Endometrium (tissue), 2 donors: Measurements from ENCODE around the gene ARL5A.

Source experiments
- FAIRE-seq: peaks from 2 replicates; lab custom pipeline; 2012; peaks lifted over from hg19 to GRCh38; lab: Jason Lieb, UNC
- donor health status: control.
- donor health status: control.

The ARL5A gene

DNA sequence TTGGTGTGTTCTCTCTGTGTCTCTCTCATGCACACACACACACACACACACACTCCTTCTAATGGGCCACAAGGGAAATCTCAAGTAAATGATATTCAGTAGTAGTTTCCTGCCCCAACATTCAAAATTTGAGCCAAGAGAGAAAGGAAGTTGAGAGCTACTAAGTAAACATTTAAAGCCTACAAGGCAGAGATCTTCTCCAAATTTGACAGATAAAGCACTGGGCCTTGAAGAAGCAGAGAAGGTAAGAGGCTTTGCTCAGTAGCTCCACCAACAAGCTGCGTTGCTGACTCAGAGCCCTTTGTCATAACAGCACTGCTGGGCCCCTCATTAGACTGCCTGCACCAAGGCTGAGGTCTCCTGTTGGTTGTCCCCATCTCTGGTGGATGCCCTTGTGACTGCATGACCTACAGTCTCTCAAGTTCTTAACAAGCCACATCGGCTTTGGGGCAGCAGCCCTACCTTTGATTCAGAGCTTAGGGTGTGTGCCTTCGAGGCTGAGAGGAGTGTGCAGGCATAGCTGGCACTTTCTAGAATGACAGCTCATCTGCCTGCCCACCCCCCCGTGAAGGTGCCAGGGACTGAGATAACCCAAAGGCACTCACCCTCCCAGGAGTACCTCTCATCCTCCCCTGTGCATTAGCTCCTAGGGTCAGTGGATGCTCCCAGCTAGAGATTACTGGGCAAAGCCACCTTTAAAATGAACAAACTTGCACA lies 61.6 kb downstream of the ARL5A start:
- no peak for FAIRE-seq

GRCh38 chr2:151765760-151766410 lies 62.3 kb downstream of the ARL5A start:
- FAIRE-seq = no peak

DNA sequence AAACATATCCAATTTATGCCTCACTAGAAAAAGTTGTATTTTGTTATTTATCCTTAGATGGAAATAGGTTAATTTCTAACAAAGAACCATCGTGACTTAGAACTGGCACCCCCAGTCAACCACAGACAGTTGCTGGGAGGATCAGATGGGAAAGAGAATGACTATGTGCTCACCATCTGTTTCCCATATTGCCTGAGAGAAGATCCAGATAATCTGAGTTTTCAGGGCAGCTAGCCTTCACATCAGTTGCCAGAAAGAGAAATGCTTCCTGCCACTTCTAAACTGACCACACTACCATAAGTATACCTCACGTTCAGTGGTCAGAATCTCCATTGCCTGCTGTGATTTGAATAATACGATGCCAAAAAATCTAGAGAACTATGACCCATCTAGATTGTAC lies 65.5 kb downstream of the ARL5A start:
- FAIRE-seq = no peak

GRCh38 chr2:151761687-151762086 lies 66.5 kb downstream of the ARL5A start:
- no peak for FAIRE-seq

GRCh38 chr2:151761193-151761592 lies 67.0 kb downstream of the ARL5A start:
- no peak for FAIRE-seq

GRCh38 chr2:151760139-151760650 lies 68.0 kb downstream of the ARL5A start:
- FAIRE-seq = no peak

GRCh38 chr2:151758744-151759143 lies 69.5 kb downstream of the ARL5A start:
- FAIRE-seq = no peak

DNA sequence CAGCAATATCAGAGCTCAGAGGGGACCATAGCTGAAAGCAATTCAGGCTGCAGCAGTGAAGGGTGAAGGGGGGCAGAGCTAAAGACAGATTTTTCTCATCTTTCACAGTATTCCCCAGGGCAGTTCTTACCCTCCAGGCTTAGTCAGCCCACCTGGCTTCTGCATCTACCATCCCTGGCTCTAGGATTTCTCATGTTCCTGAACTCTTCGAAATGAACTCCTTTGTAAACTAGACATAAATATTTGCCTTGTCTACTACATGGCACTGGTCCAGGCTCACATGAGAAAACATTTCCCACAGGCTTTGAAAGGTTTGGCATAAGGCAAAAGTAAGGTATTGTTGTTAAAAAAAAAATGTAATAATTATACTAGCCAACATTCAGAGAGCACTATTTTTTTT lies 70.4 kb downstream of the ARL5A start:
- FAIRE-seq = no peak

DNA sequence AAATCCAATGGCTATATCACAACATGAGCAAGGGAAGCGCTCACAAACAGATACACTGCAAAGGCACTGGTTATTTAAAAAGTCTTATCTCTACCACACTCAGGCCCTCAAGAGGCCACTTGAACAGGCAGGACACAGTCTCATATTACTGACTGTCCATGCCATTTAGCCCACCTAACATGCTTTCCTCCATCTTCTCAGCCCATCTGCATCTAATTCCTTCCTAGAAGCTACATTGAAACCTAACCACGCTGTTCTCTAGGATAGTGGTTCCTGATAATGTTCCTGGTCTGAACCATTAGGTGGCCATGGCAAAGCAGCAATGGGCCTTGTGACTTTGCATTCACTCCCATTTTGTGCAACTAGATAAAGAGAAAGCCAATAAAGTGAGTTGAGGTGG lies 71.4 kb downstream of the ARL5A start:
- FAIRE-seq = no peak

DNA sequence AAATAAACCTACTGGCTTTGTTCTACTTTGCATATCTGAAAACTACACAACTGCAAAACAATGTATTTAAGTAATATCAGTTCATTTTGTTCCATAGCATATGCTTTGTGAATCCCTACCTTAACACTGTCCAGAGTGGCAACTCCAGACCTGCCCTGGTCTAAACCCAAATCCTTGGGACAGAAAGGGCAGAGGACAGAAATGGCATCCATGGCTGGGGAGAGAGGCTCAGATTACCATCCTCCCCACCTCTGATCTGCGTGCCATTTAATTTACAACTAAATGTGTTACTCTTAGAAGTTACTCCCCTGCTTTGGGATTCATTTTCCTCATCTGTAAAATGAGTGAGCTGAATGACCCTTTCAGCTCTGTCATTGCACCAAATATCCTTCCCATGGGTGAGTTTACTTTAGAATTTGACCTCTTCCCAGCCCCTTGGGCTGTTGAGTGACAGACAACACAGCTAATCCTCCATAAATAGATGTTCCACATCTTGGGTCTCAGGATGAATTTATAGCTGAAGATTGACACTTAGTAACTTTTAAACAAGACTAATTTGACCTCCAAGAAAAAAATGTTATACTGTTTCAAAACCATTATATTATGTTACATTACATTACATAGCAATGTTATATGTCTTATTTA lies 73.8 kb downstream of the ARL5A start:
- FAIRE-seq = no peak

GRCh38 chr2:151753540-151753939 lies 74.7 kb downstream of the ARL5A start:
- FAIRE-seq = no peak
